GM18502 (cell line): ENCODE measurements around the gene HOXA11.

Experiments
- ATAC-seq: cut with Tn5 transposase; IDR thresholded peaks from one replicate; pipeline ENCODE4 v1.9.1; 2021; ENCODE audit warnings: mild to moderate bottlenecking; ENCODE audit not compliant: unreplicated experiment, poor library complexity

Gene HOXA11

GRCh38 chr7:27194002-27194352 is 8.9 kb upstream of the HOXA11 start:
- ATAC-seq = no peak

DNA sequence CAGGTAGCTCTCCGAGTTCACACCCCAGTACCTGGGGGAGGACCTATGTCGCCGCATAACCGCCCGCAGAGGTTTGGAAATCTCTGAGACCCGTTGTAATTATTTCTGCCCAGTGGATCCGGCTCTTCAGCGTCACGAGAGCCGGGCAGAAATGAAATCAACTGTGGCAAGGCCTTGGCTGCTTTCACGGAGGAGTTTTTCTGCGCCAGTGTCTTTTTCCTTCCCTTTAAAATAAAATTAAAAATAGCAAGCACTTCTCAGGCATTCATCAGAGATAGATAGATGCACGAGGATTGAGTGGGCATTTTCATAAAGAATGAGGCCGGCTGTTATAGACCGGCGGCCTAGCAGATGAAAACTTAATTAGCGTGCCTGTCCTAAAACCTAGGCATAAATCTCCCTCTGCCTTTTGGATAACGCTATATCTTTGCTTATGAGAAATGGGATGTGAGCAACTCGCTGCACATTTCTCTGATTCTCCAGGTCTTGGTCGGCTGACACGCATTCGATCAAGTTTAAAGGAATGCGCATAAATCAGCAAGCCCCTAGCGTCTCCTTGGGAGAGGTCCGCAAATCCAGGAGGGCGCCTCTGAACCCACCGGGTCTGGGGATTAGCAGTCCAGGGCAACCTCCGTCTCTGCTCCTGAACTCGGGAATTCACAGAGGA is 8.4 kb upstream of the HOXA11 start:
- no peak for ATAC-seq

DNA sequence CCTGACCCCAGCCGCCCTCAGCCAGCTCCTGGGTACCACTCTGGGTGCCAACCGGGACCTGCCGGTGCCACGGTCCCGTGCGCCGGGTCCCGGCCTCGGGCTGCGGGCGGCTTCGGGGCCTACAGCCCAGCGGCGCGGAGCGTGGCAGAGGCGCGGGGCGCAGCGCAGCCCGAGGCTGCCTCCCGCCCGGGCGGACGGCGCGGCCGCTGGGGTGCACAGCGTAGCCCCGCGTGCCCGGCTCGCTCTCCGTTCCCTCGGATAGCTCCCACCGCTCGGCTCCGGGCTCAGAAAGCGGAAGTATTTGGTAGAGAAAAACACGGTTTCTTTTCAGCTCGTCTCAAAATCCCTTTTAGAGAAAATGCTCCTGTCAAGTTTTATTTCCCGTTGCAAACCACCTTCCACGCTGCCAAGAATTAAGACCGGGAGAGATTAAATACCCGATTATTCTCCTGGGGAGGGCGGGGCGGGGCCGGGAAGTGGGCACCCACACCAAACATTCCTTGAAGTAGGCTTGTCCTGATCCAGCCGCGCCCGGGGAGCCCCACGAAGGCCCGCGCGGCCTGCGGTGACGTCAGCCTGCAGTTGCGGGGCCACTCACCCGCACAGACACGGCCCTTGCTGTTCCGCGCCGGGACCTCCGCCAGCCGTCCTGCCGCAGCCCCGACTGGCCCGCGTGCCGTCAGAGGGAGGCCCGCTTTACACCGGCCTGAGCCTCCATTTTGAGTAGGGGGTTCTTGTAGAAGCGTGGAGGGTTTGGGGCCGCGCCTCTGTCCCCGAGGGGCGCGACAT is 7.7 kb upstream of the HOXA11 start:
- no peak for ATAC-seq

DNA sequence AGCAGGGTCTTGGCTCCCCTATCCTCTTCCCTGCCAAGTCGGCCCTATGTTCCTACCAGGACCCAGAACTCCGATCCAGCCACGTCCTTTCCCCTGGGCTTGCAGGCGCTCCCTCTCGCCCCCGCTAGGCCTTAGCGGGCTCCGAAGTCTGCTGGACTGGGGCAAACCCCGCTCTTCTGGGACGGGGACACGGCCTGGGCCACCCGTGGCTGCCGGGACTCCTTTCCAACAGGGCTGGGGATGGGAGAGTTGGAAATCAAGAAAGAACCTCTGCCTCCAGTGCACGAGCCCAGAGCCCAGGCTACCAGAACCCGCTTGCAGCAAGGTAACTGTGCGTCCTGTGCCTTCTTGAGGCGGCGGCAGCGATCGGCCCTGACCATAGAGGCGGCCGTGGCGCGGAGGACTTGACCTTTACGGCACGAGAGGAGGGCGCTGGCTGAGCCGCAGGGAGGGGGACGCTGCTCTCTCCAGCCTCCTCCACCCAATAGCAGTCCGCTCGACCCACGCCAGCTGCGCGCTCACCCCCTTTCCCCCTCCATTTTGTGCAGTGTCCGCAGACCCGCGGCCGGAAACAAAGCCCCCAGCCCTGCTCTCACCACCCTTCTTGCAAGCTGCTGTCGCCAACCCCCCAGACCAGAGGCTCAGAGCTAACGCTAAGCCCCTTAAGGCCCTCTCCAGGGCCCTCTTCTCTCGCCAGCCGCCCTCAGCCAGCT is 7.0 kb upstream of the HOXA11 start:
- ATAC-seq = no peak

GRCh38 chr7:27191161-27191731 is 6.2 kb upstream of the HOXA11 start:
- no peak for ATAC-seq

- no peak for ATAC-seq
Observed at GRCh38 chr7:27189997-27190748, 5.1 kb upstream of the HOXA11 start.

DNA sequence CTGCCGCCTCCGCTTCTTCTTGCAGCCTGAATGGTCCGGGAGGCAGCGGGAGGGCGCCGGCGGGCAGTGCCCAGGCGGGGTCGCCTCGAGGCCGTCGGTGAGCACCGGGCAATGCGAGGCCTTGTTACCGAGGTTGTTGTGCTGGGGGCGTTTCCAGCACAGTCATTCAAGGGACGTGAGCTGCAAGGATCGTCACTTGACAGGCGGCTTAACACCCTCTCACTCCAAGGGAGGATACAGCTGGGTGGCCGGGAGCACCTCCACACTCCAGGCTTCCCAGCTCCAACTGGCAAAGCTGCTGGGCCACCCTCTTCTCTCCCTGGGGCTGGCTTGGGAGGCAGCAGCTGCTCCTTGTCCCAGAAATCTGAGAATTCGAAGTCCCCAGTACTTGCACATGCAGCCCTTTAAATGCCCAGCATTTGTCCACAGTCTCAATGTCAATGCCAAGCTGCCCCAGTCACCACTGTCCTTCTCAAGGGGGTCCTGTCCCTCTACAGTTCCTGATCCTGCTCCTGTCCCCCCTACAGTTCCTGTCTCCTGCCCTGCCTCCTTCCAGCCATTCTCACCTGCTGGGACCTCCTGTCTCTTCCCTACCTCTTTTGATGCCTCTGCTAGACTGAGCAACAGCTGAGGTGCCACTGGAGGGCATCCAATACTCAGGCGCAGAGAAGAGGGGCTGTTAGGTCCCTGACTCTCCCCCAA is 4.4 kb upstream of the HOXA11 start:
- ATAC-seq = no peak

DNA sequence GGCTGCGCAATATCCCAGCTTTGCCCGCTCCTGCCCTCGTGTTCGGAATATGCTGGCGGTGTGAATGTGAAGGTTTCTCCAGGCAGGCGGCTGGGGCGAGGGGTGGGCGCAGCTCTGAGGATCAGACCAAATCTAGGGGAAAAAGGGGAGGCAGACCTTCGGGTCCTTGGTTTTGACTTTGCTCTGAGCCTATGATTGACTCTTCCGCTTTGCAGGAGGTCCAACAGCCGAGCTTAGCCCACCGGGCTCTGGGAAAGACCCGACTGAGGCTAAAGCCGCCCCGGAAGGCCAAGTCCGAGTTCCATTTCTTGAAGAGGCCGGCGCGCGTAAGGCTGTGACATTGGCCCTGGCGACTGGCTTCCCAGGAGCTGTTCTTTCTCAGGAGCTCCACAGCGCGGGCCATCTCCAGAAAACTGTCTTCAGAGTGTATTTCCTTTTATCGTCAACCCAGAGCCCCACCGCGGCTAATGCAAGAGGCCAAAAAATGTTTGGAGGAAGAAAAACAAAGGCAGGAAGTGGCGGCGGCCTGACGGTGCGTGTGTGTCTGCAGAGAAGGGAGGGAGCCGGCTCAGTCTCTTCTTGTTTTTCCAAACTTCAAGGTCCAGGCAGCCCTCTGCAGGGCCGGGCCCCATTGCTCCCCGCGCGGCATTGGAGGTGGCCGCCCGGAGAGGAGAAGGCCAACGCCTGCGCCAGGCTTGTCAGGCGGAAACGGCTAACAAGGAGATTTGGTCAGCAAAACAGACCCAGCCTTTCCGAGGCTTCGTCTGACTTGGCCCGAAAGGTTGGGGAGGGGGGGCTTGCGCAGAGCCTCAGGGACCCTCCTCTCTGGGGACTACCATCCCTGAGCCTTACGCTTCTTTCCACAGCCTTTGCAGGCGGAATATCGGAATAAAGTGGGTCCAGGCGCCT is 3.6 kb upstream of the HOXA11 start:
- no peak for ATAC-seq

DNA sequence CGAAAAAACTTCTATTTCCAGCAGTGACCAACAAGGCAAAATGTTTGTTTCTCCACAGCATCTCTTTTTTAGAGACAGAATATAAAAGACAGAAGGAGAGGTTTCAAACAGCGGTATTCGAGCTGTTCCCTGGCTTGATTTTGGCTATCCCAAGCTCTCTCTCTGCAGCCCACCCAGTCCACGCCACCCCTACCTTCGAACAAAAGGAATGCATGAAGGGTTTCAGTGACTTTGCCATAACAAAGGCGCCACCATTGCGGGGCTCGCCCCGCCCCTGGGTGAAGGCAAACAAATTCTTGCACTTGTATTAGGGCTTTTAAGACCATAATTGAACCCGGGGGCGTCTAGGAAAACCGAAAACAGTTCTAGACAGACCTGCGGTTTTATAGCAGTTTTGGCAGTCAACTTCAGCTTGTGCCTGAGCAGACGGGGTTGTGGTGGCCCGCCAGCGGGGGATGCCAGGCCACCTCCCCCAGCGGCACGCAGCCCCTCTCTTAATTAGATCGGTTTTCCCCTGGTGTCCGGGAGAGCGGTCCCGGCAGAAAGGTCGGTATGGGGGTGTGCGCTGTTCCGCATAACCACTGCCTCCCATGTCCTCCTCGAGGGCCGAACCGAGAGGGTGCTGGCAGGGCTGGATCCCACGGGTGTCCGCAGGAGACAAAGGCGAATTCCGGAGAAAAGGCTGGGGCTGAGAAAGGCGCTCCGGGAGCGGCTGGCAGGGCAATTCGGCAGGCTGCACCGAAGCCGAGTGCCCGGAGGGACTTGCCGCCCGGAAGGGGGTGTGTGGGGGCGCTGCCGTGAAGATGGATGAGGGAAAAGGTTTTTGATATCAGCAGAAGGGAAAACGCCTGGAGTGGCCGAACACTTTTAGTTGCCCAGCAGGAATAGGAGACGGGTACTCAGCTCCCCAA is 2.7 kb upstream of the HOXA11 start:
- ATAC-seq = no peak

DNA sequence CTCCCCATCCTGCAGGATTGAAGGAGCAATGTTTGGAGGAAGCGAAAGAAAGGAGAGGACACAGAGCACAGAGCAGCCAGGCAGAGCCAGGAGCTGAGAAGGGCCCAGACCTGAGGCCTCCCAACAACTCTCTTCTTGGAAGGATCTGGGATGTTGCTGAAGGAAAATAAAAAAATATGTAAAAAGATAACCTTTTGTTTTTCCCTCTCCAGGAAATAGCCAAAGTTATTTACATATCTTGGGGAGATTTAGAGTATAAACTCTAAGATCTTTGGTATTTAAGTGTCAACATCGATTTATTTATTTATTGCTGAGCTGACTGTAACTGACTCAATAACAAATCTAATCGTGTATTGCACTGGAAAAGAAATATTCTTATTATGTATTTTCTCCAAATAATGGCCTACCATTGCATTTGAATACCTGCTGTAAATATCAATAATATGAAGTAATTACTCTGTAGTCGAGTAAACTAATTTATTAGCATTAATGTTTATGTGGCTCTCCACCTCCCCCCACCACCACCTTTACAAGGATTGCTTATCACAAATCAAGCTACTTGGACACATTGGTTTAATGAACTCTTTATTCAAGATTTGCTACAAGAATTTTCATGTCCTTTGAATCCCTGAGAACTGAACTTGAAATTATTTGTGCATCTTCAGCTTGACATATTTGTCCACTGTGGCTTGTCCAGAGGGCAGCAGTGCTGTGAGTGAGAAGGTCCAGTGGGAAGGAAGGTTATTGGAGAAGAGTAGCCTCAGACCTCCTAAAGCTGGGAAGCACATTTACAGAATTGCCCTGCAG is 1.8 kb upstream of the HOXA11 start:
- ATAC-seq = no peak

DNA sequence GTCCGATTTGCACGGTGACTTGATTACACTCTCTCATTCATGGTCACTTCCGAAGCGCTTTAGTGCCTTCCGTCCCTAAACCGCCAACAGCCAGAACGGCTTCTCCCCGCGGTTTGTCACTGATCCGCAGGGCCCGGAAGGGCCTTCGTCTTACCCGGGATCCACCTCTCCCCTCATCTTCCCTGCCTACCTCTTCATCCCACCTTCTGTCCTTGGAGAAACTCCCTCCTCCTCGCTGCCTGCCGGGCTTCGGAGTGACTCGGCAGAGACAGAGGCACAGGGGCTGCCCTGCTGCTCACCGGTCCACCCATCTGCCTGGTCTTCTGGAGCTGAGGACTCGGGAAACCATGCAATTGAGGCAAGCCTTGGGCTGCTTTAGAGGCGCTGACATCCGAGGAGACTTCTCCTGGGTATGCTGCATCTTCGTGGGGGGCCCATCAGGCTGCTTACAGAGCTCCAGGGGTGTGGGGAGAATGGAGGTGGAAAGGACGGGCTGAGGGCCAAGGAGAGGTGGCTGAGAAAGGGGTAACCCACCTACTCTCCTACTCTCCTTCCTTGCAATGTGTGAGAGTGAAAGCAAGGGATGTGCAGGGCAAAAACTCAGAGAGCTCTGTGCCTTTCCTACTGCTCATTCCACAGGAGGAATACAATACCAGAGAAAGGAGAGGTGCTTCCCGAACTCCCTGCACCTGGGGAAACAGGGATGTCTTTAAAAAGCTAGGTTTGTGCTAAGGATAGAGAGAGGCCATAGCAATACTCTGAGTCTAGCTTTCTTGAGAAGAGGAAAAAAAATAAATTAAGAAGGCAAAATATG is 1.0 kb upstream of the HOXA11 start:
- no peak for ATAC-seq

DNA sequence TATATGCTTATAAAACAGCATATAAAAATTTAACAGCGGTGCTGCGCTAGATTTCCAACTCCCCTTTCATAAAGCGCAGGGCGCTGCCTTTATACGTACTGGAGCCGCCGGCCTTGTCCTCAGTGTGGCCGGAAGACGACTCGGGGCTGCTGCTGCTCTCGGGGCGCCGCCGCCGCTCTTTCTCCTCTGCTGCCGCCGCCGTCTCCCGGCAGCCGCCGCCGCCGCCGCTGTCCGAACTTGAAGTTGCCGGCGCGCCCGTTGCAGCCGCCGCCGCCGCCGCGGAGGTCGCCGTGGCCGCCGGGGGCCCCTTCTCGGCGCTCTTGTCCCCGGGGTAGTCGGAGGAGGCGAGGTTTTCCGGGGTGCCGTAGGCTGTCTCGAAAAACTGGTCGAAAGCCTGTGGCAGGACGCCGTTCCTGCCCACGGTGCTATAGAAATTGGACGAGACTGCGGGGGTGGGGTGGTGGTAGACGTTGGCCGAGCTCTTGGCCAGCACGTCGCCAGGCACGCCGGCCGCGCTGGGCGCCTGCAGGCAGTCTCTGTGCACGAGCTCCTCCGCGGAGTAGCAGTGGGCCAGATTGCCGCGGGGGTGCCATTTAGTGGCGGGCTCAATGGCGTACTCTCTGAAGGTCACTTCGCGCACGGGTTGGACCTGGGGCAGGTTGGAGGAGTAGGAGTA is 557 bp downstream of the HOXA11 start:
- ATAC-seq = no peak

GRCh38 chr7:27183682-27184336 is 1.2 kb downstream of the HOXA11 start:
- ATAC-seq = no peak

DNA sequence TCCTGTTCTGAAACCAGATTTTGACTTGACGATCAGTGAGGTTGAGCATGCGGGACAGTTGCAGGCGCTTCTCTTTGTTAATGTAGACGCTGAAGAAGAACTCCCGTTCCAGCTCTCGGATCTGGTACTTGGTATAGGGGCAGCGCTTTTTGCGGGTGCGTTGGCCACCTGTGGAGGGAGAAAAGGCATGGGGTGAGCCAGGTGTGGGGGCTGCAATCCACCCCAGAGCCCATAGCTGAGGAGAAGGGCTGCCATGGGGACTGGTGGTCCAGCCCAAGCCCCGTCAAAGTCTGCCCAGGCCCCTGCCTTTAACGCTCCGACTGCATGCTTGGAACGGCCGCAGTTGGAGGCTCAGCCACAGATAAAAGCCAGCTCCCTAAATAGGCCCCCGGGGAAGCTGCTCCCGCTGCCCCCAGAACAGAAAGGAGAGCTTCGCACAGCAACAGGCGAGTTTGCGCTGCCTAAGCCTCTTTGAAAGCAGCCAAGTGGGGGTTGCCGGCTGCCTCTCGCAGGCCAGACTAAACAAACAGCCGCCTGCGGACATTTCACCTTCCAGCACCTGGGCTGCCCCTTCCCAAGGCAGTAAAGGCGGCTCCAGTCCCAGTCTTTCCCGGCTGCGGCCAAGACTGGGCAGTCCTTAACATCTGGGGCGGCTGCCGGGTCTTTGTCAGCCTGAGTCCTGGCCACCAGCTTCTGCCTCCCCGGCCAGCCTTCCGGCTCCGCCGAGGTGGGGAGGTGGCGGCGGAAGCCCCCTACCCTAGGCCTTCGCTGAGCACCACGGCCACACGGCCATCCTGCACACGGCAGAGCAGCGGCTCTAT is 2.0 kb downstream of the HOXA11 start:
- ATAC-seq = no peak
